Endodermal cell (in vitro differentiated cells): Measurements from ENCODE around the gene ORC5. TPM values are rescaled to one million over a fixed set of nuclear protein-coding genes. Genes with fewer than 3 reads are reported as not detected.
A peak's percentile ranks its signal among the peaks of the same experiment; 100 is the strongest.

Experiments
- DNase-seq: peaks from one replicate; pipeline ENCODE4 v3.0.0-alpha.2; 2017
- H3K27ac ChIP-seq: 2 replicates; pipeline ENCODE4 v1.5.1; 2013; ENCODE audit warnings: mild to moderate bottlenecking, low read depth, low read length, moderate library complexity
- H3K27me3 ChIP-seq: 2 replicates; pipeline ENCODE4 v1.6.1; 2013; ENCODE audit warnings: mild to moderate bottlenecking, low read length, moderate library complexity; ENCODE audit not compliant: insufficient read depth, control insufficient read depth, poor library complexity, severe bottlenecking
- H3K36me3 ChIP-seq: 2 replicates; pipeline ENCODE4 v1.7.0; 2013; ENCODE audit warnings: mild to moderate bottlenecking, low read length, moderate library complexity; ENCODE audit not compliant: control insufficient read depth, insufficient read depth
- H3K4me1 ChIP-seq: one replicate; pipeline ENCODE4 v1.7.0; 2013; ENCODE audit warnings: low read length; ENCODE audit not compliant: control insufficient read depth, insufficient read depth
- H3K4me3 ChIP-seq: 2 replicates; pipeline ENCODE4 v1.5.1; 2013; ENCODE audit warnings: mild to moderate bottlenecking, low read length, moderate library complexity
- H3K9ac ChIP-seq: 2 replicates; pipeline ENCODE4 v1.6.1; 2013; ENCODE audit warnings: mild to moderate bottlenecking, low read length, moderate library complexity; ENCODE audit not compliant: poor library complexity, severe bottlenecking; ENCODE audit errors: extremely low read depth
- H3K9me3 ChIP-seq: 2 replicates; pipeline ENCODE4 v1.6.1; 2013; ENCODE audit warnings: mild to moderate bottlenecking, low read length, moderate library complexity; ENCODE audit not compliant: control insufficient read depth
- H3K27ac Mint-ChIP-seq: 2 replicates; pipeline ENCODE4 v1.8.0; 2020; ENCODE audit warnings: mixed read lengths
- H3K27me3 Mint-ChIP-seq: 2 replicates; pipeline ENCODE4 v1.8.0; 2021; ENCODE audit warnings: mild to moderate bottlenecking, mixed read lengths; ENCODE audit not compliant: insufficient read depth
- H3K36me3 Mint-ChIP-seq: 2 replicates; pipeline ENCODE4 v1.8.0; 2020; ENCODE audit warnings: low read depth, mixed read lengths
- H3K4me1 Mint-ChIP-seq: 2 replicates; pipeline ENCODE4 v1.8.0; 2020; ENCODE audit warnings: mixed read lengths
- H3K4me3 Mint-ChIP-seq: 2 replicates; pipeline ENCODE4 v1.8.0; 2020; ENCODE audit warnings: mild to moderate bottlenecking, moderate library complexity, mixed read lengths
- H3K9me3 Mint-ChIP-seq: 2 replicates; pipeline ENCODE4 v1.8.0; 2020; ENCODE audit warnings: mild to moderate bottlenecking, mixed read lengths
- CTCF ChIP-seq: fragments of 200-600 bp; sonication (generic); conservative IDR thresholded peaks from 2 replicates; pipeline ENCODE4 v1.5.0; 2021; ENCODE audit warnings: antibody characterized with exemption, mild to moderate bottlenecking
- WGBS, 2 experiments: methylation state at CpG; one replicate each; pipeline versions ENCODE4 v1.1.5 to v1.1.7; 2013; ENCODE audit warnings: missing lambda C conversion rate in 2 of 2, mixed read lengths in 1 of 2; ENCODE audit not compliant: insufficient coverage in 1 of 2, insufficient read length in 1 of 2; 5-methylcytosine and 5-hydroxymethylcytosine counted together
- total RNA-seq, 2 donors: library from RNA; stranded (reverse); fragmentation: NEBNext Ultra II Directional in 1 of 2; extraction: Animal tissue kit (Norgen Biotek cat#: 25700) in 1 of 2; gene quantifications; 2 replicates in 1 of 2; 3 replicates in 1 of 2; pipeline ENCODE4 v1.2.1, GENCODE V29; 2021

The ORC5 gene
- total RNA-seq, 2 donors from 2014 or later, result 22.5 to 22.7 TPM

GRCh38 chr7:104098890-104099289, 108.9 kb downstream of the ORC5 start:
- H3K9me3 Mint-ChIP-seq, result no peaks in the 10 kb centered on the region
- H3K4me1 Mint-ChIP-seq, result no peaks in the 10 kb centered on the region
- no peak for DNase-seq
- no peaks in the 10 kb centered on the region for H3K4me1 ChIP-seq
- no peak overlapping the region for H3K9ac ChIP-seq
- no peaks in the 10 kb centered on the region for H3K36me3 Mint-ChIP-seq
- no peaks in the 10 kb centered on the region for H3K27me3 ChIP-seq
- no peaks in the 10 kb centered on the region for H3K27me3 Mint-ChIP-seq
- H3K9me3 ChIP-seq, result no peaks in the 10 kb centered on the region
- no peak for TF ChIP-seq CTCF
- no peak overlapping the region for H3K4me3 ChIP-seq
- no peaks in the 10 kb centered on the region for H3K36me3 ChIP-seq
- H3K4me3 Mint-ChIP-seq, result no peak overlapping the region
- WGBS, 2 experiments, result 92% methylated on average over 1 of the region's 1 CpG; no CpG with 5 or more reads in 1 of the 2 experiments
- H3K27ac ChIP-seq, result no peak overlapping the region
- no peak overlapping the region for H3K27ac Mint-ChIP-seq

GRCh38 chr7:104096683-104097082, 111.1 kb downstream of the ORC5 start:
- Mint-ChIP-seq H3K4me3 (no peak overlapping the region), H3K9me3 (no peaks in the 10 kb centered on the region), H3K36me3 (no peaks in the 10 kb centered on the region), H3K27me3 (no peaks in the 10 kb centered on the region), H3K4me1 (no peaks in the 10 kb centered on the region), H3K27ac (no peak overlapping the region)
- peak; percentile 75 for DNase-seq
- Histone ChIP-seq H3K27me3 (no peaks in the 10 kb centered on the region), H3K27ac (no peak overlapping the region), H3K9me3 (no peaks in the 10 kb centered on the region), H3K9ac (no peak overlapping the region), H3K4me1 (no peaks in the 10 kb centered on the region), H3K4me3 (no peak overlapping the region), H3K36me3 (no peaks in the 10 kb centered on the region)
- 52 to 74% methylated on average over 4 to 5 of the region's 6 CpGs for WGBS, 2 experiments
- TF ChIP-seq CTCF, result peak; percentile 68

GRCh38 chr7:104093127-104093526, 114.7 kb downstream of the ORC5 start:
- Mint-ChIP-seq H3K4me1 (peaks cover 13% of the 10 kb centered on the region), H3K4me3 (no peak overlapping the region), H3K36me3 (no peaks in the 10 kb centered on the region), H3K27ac (no peak overlapping the region), H3K9me3 (no peaks in the 10 kb centered on the region), H3K27me3 (no peaks in the 10 kb centered on the region)
- Histone ChIP-seq H3K27me3 (no peaks in the 10 kb centered on the region), H3K4me3 (no peak overlapping the region), H3K9ac (no peak overlapping the region), H3K36me3 (no peaks in the 10 kb centered on the region), H3K4me1 (peaks cover 7% of the 10 kb centered on the region), H3K27ac (no peak overlapping the region), H3K9me3 (no peaks in the 10 kb centered on the region)
- DNase-seq, result no peak
- 94 to 97% methylated on average over 2 to 6 of the region's 6 CpGs for WGBS, 2 experiments
- TF ChIP-seq CTCF, result no peak
